ENCODE measurements around the gene VSIR.

VSIR gene

GRCh38 chr10:71790749-71791440, 17.6 kb upstream of the VSIR start:
- Histone ChIP-seq H3K4me3 (ENCODE audit: low read depth in 1 of 2, low read length in 2 of 2) (no peak overlapping the region), H3K4me1 (ENCODE audit: control insufficient read depth in 1 of 2, insufficient read depth in 2 of 2, low read length in 2 of 2) (no peaks in the 10 kb centered on the region), H3K36me3 (ENCODE audit: control insufficient read depth in 1 of 2, insufficient read depth in 2 of 2, low read length in 2 of 2) (no peaks in the 10 kb centered on the region), H3K27me3 (ENCODE audit: low read depth, low read length) (no peaks in the 10 kb centered on the region), H3K27ac (ENCODE audit: low read length) (no peak overlapping the region), H3K9me3 (ENCODE audit: control insufficient read depth in 1 of 2, low read length in 2 of 2) (no peaks in the 10 kb centered on the region)

GRCh38 chr10:71789871-71790270, 16.6 kb upstream of the VSIR start:
- Histone ChIP-seq H3K4me3 (ENCODE audit: low read depth in 1 of 2, low read length in 2 of 2) (no peak overlapping the region), H3K36me3 (ENCODE audit: control insufficient read depth in 1 of 2, insufficient read depth in 2 of 2, low read length in 2 of 2) (no peaks in the 10 kb centered on the region), H3K27ac (ENCODE audit: low read length) (no peak overlapping the region), H3K4me1 (ENCODE audit: control insufficient read depth in 1 of 2, insufficient read depth in 2 of 2, low read length in 2 of 2) (no peaks in the 10 kb centered on the region), H3K27me3 (ENCODE audit: low read depth, low read length) (no peaks in the 10 kb centered on the region), H3K9me3 (ENCODE audit: control insufficient read depth in 1 of 2, low read length in 2 of 2) (no peaks in the 10 kb centered on the region)

- Histone ChIP-seq H3K36me3 (ENCODE audit: control insufficient read depth in 1 of 2, insufficient read depth in 2 of 2, low read length in 2 of 2) (no peaks in the 10 kb centered on the region), H3K4me1 (ENCODE audit: control insufficient read depth in 1 of 2, insufficient read depth in 2 of 2, low read length in 2 of 2) (no peaks in the 10 kb centered on the region), H3K27me3 (ENCODE audit: low read depth, low read length) (no peaks in the 10 kb centered on the region), H3K4me3 (ENCODE audit: low read depth in 1 of 2, low read length in 2 of 2) (no peak overlapping the region), H3K9me3 (ENCODE audit: control insufficient read depth in 1 of 2, low read length in 2 of 2) (no peaks in the 10 kb centered on the region), H3K27ac (ENCODE audit: low read length) (no peak overlapping the region)
Measured at GRCh38 chr10:71788954-71789353, 15.6 kb upstream of the VSIR start.

- H3K27ac ChIP-seq (ENCODE audit: low read length) = no peak overlapping the region
- no peaks in the 10 kb centered on the region for H3K27me3 ChIP-seq (ENCODE audit: low read depth, low read length)
- no peak overlapping the region for H3K4me3 ChIP-seq (ENCODE audit: low read depth in 1 of 2, low read length in 2 of 2)
- H3K9me3 ChIP-seq (ENCODE audit: control insufficient read depth in 1 of 2, low read length in 2 of 2) = no peaks in the 10 kb centered on the region
- no peaks in the 10 kb centered on the region for H3K4me1 ChIP-seq (ENCODE audit: control insufficient read depth in 1 of 2, insufficient read depth in 2 of 2, low read length in 2 of 2)
- no peaks in the 10 kb centered on the region for H3K36me3 ChIP-seq (ENCODE audit: control insufficient read depth in 1 of 2, insufficient read depth in 2 of 2, low read length in 2 of 2)
Measured at GRCh38 chr10:71784679-71785272, 11.5 kb upstream of the VSIR start.

- Histone ChIP-seq H3K36me3 (ENCODE audit: control insufficient read depth in 1 of 2, insufficient read depth in 2 of 2, low read length in 2 of 2) (no peaks in the 10 kb centered on the region), H3K4me3 (ENCODE audit: low read depth in 1 of 2, low read length in 2 of 2) (no peak overlapping the region), H3K27me3 (ENCODE audit: low read depth, low read length) (no peaks in the 10 kb centered on the region), H3K4me1 (ENCODE audit: control insufficient read depth in 1 of 2, insufficient read depth in 2 of 2, low read length in 2 of 2) (no peaks in the 10 kb centered on the region), H3K9me3 (ENCODE audit: control insufficient read depth in 1 of 2, low read length in 2 of 2) (no peaks in the 10 kb centered on the region), H3K27ac (ENCODE audit: low read length) (no peak overlapping the region)
Measured at GRCh38 chr10:71783917-71784678, 10.8 kb upstream of the VSIR start.

GRCh38 chr10:71782917-71783490, 9.7 kb upstream of the VSIR start:
- H3K4me1 ChIP-seq (ENCODE audit: control insufficient read depth in 1 of 2, insufficient read depth in 2 of 2, low read length in 2 of 2) = no peaks in the 10 kb centered on the region
- no peaks in the 10 kb centered on the region for H3K36me3 ChIP-seq (ENCODE audit: control insufficient read depth in 1 of 2, insufficient read depth in 2 of 2, low read length in 2 of 2)
- H3K9me3 ChIP-seq (ENCODE audit: control insufficient read depth in 1 of 2, low read length in 2 of 2) = no peaks in the 10 kb centered on the region
- H3K4me3 ChIP-seq (ENCODE audit: low read depth in 1 of 2, low read length in 2 of 2) = no peak overlapping the region
- no peaks in the 10 kb centered on the region for H3K27me3 ChIP-seq (ENCODE audit: low read depth, low read length)
- H3K27ac ChIP-seq (ENCODE audit: low read length) = no peak overlapping the region

- no peaks in the 10 kb centered on the region for H3K27me3 ChIP-seq (ENCODE audit: low read depth, low read length)
Measured at GRCh38 chr10:71782221-71782916, 9.0 kb upstream of the VSIR start.

GRCh38 chr10:71780719-71781118, 7.4 kb upstream of the VSIR start:
- H3K4me3 ChIP-seq (ENCODE audit: low read depth in 1 of 2, low read length in 2 of 2) = no peak overlapping the region
- no peaks in the 10 kb centered on the region for H3K36me3 ChIP-seq (ENCODE audit: control insufficient read depth in 1 of 2, insufficient read depth in 2 of 2, low read length in 2 of 2)
- no peaks in the 10 kb centered on the region for H3K9me3 ChIP-seq (ENCODE audit: control insufficient read depth in 1 of 2, low read length in 2 of 2)
- no peaks in the 10 kb centered on the region for H3K4me1 ChIP-seq (ENCODE audit: control insufficient read depth in 1 of 2, insufficient read depth in 2 of 2, low read length in 2 of 2)
- no peaks in the 10 kb centered on the region for H3K27me3 ChIP-seq (ENCODE audit: low read depth, low read length)
- no peak overlapping the region for H3K27ac ChIP-seq (ENCODE audit: low read length)

More at GRCh38 chr10:71782221-71782916, 9.0 kb upstream of the VSIR start:
- Histone ChIP-seq H3K9me3 (ENCODE audit: control insufficient read depth in 1 of 2, low read length in 2 of 2) (no peaks in the 10 kb centered on the region), H3K4me1 (ENCODE audit: control insufficient read depth in 1 of 2, insufficient read depth in 2 of 2, low read length in 2 of 2) (no peaks in the 10 kb centered on the region), H3K36me3 (ENCODE audit: control insufficient read depth in 1 of 2, insufficient read depth in 2 of 2, low read length in 2 of 2) (no peaks in the 10 kb centered on the region), H3K27ac (ENCODE audit: low read length) (no peak overlapping the region), H3K4me3 (ENCODE audit: low read depth in 1 of 2, low read length in 2 of 2) (no peak overlapping the region)

GRCh38 chr10:71780156-71780555, 6.8 kb upstream of the VSIR start:
- Histone ChIP-seq H3K4me3 (ENCODE audit: low read depth in 1 of 2, low read length in 2 of 2) (no peak overlapping the region), H3K27ac (ENCODE audit: low read length) (no peak overlapping the region), H3K36me3 (ENCODE audit: control insufficient read depth in 1 of 2, insufficient read depth in 2 of 2, low read length in 2 of 2) (no peaks in the 10 kb centered on the region), H3K9me3 (ENCODE audit: control insufficient read depth in 1 of 2, low read length in 2 of 2) (no peaks in the 10 kb centered on the region), H3K4me1 (ENCODE audit: control insufficient read depth in 1 of 2, insufficient read depth in 2 of 2, low read length in 2 of 2) (no peaks in the 10 kb centered on the region), H3K27me3 (ENCODE audit: low read depth, low read length) (no peaks in the 10 kb centered on the region)

- no peaks in the 10 kb centered on the region for H3K4me1 ChIP-seq (ENCODE audit: control insufficient read depth in 1 of 2, insufficient read depth in 2 of 2, low read length in 2 of 2)
- no peak overlapping the region for H3K27ac ChIP-seq (ENCODE audit: low read length)
- no peaks in the 10 kb centered on the region for H3K36me3 ChIP-seq (ENCODE audit: control insufficient read depth in 1 of 2, insufficient read depth in 2 of 2, low read length in 2 of 2)
- H3K27me3 ChIP-seq (ENCODE audit: low read depth, low read length) = no peaks in the 10 kb centered on the region
- no peaks in the 10 kb centered on the region for H3K9me3 ChIP-seq (ENCODE audit: control insufficient read depth in 1 of 2, low read length in 2 of 2)
- no peak overlapping the region for H3K4me3 ChIP-seq (ENCODE audit: low read depth in 1 of 2, low read length in 2 of 2)
Measured at GRCh38 chr10:71779641-71780040, 6.3 kb upstream of the VSIR start.
